ENCODE data around the gene C11orf42. TPM values are rescaled to one million over a fixed set of nuclear protein-coding genes. Genes with fewer than 3 reads are reported as not detected.

Gene C11orf42
- total RNA-seq, 4 donors from 2014 or later: not detected

DNA sequence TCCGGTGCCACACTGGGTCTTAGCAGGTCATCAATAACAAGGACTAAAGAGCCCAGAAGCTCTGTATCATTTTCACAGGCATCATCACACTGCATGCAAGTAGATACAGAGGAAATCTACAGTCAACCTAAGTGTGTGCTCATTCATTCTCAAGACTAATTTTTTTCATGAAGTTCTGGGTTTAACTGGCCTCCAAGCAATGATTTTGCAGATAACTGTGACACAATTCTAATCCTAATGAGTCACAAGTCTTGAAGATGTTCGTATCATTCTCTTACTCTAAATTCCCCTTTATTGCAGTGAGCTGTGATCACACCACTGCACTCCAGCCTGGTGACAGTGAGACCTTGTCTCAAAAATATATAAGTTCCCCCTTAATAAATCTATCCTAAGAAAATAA, 3.9 kb upstream of the C11orf42 start:
- Histone ChIP-seq H3K27me3 (no peaks in the 10 kb centered on the region), H3K36me3 (peaks cover 0 to 25% (median 3%) of the 10 kb centered on the region in 3 donors), H3K27ac (no peak overlapping the region), H3K9me3 (no peaks in the 10 kb centered on the region), H3K4me1 (no peaks in the 10 kb centered on the region), H3K4me3 (no peak overlapping the region)
- TF ChIP-seq CTCF (IDR thresholded peaks at IDR 0.05) (no peak), POLR2A (IDR thresholded peaks at IDR 0.05) (no peak)
- DNase-seq: no peak

DNA sequence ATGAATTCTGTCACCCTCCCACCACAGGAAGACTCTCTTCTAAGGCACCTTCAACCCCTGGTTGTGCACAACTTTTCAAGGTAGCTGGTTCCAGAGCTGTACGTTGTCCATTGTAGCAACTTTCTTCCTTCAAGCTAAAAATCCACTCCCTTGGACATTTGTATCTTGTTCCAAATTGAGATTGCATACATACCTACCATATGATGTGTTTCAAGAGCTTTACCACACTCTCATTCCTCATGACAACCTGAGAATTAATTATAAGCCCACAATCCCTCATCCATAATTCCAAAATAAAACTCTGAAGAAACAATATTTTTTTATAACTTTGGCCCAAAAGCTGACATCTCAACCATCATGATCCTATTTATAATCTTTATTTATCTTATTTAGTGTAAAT, 3.3 kb upstream of the C11orf42 start:
- Histone ChIP-seq H3K36me3 (peaks cover 0 to 25% (median 3%) of the 10 kb centered on the region in 3 donors), H3K4me1 (no peaks in the 10 kb centered on the region), H3K4me3 (no peak overlapping the region), H3K9me3 (no peaks in the 10 kb centered on the region), H3K27ac (no peak overlapping the region), H3K27me3 (no peaks in the 10 kb centered on the region)
- DNase-seq: no peak
- no peak for TF ChIP-seq POLR2A (IDR thresholded peaks at IDR 0.05)
- no peak for TF ChIP-seq CTCF (IDR thresholded peaks at IDR 0.05)

DNA sequence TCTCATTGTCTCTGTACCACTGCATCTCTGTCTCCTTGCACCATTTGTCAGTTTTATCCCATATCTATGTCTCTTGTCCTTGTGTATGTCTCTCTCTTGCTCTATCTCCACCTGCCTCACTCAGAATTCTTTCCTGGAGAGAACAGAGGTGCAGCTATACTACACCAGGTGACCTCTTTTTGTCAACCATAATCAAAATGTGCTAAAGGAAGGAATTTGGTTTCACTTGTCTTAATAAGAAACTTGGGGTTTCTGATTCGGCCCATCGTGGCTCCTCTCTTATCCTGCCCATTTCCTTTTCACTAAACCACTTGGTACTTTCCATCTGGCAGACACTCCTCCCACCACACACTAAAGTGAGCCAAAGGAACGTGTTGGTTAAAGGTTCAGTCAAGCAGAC, 2.0 kb upstream of the C11orf42 start:
- H3K27me3 ChIP-seq: no peaks in the 10 kb centered on the region
- no peak overlapping the region for H3K4me3 ChIP-seq
- no peaks in the 10 kb centered on the region for H3K9me3 ChIP-seq
- no peak overlapping the region for H3K27ac ChIP-seq
- H3K4me1 ChIP-seq: no peaks in the 10 kb centered on the region
- no peak for DNase-seq
- H3K36me3 ChIP-seq: peaks cover 0 to 35% (median 3%) of the 10 kb centered on the region in 3 donors
- TF ChIP-seq POLR2A (IDR thresholded peaks at IDR 0.05): no peak
- TF ChIP-seq CTCF (IDR thresholded peaks at IDR 0.05): no peak

GRCh38 chr11:6204706-6205105, 651 bp upstream of the C11orf42 start:
- Histone ChIP-seq H3K27ac (no peak overlapping the region), H3K4me3 (no peak overlapping the region), H3K27me3 (no peaks in the 10 kb centered on the region), H3K9me3 (no peaks in the 10 kb centered on the region), H3K36me3 (peaks cover 0 to 48% (median 3%) of the 10 kb centered on the region in 3 donors), H3K4me1 (no peaks in the 10 kb centered on the region)
- no peak for DNase-seq
- TF ChIP-seq POLR2A (IDR thresholded peaks at IDR 0.05) (no peak), CTCF (IDR thresholded peaks at IDR 0.05) (no peak)

GRCh38 chr11:6206456-6207180, 1.3 kb downstream of the C11orf42 start:
- Histone ChIP-seq H3K27me3 (no peaks in the 10 kb centered on the region), H3K27ac (no peak overlapping the region), H3K36me3 (peaks cover 0 to 67% (median 3%) of the 10 kb centered on the region in 3 donors)

More at GRCh38 chr11:6206456-6207180, 1.3 kb downstream of the C11orf42 start:
- TF ChIP-seq POLR2A (IDR thresholded peaks at IDR 0.05) (no peak), CTCF (IDR thresholded peaks at IDR 0.05) (no peak)
- H3K4me1 ChIP-seq: no peaks in the 10 kb centered on the region
- DNase-seq: no peak
- H3K9me3 ChIP-seq: no peaks in the 10 kb centered on the region
- no peak overlapping the region for H3K4me3 ChIP-seq
